ENCODE data around the gene RAPGEF4.

Gene RAPGEF4

DNA sequence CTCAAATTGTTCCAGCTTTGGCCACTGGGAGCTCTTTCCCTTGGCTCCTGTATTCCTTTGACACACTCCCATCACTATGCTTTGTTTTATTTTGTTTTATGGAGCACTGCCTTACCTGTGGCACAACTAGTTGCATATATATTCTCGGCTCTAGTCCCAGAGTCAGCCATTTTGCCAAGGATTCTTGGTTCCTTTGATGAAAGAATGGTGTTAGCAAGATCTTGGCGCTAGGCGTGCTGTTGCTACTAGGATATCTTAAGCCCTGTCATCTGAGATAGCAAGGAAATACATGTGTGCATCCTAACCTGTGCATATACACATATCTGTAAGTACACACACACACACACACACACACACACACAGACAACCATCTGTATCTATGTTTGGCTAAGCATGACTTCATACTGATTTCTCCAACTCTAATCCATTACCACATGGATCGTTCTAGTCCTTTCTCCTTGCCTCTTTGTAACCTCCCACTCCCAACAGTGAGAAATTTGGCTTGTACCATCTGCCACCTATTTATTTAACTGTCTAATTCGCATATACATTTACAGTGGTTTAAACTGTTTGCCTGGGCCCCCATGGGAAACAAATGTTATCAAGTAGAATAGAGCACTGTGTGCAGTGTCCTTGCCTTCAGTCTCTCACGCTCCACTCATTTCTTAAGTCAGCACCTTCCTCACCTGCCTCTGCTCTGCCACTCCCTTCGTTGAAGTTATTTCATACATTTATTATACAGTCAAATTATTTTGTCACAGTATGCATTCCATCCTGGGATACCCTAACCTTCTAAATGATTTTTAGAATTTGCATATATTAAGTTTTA is 202.5 kb downstream of the RAPGEF4 start:
- no peak for DNase-seq (ENCODE audit: low read depth in 3 of 3)

DNA sequence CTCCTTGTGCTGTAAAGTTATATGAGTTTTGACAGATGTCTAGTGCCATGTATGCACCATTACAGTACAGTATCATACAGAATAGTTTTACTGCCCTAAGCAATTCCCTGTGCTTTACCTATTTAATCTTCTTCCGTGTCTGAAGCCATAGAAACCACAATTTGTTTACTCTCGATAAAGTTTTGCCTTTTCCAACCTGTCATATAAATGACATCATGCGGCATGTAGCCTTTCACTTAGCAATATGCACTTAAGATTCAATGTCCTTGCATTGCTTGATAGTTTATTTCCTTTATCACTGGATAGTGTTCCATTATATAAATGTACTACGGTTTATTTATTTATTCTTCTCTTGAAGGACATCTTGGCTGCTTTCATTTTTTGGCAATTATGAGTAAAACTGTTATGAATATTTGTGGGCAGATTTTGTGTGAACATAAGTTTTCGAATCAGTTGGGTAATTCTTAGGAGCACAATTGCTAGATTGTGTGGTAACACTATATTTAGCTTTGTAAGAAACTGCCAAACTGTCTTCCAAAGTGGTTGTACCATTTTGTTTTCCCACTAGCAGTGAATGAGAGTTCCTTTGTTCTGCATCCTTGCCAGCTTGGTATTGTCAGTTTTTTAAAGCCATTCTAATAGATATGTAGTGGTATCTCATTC is 203.2 kb downstream of the RAPGEF4 start:
- no peak for DNase-seq (ENCODE audit: low read depth in 3 of 3)

DNA sequence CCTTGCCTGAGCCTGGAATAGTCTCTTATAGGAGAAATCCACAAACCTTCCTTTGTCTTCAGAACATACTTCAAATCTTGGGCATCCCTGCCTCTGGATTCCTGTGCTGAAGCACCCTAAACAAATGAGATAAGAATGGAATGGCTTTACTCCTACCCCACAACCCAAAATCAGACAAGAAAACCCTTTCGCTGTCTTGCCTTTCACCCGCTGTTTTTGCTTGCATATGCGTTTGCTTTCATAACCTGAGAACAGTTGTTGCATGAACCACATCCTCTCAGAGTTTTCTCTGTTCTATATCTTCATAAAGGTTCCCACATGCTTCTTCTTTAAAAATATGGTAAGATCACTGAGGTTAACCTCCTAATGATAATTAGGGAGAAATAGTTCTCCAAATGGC is 207.9 kb downstream of the RAPGEF4 start:
- DNase-seq (ENCODE audit: low read depth in 3 of 3): no peak

DNA sequence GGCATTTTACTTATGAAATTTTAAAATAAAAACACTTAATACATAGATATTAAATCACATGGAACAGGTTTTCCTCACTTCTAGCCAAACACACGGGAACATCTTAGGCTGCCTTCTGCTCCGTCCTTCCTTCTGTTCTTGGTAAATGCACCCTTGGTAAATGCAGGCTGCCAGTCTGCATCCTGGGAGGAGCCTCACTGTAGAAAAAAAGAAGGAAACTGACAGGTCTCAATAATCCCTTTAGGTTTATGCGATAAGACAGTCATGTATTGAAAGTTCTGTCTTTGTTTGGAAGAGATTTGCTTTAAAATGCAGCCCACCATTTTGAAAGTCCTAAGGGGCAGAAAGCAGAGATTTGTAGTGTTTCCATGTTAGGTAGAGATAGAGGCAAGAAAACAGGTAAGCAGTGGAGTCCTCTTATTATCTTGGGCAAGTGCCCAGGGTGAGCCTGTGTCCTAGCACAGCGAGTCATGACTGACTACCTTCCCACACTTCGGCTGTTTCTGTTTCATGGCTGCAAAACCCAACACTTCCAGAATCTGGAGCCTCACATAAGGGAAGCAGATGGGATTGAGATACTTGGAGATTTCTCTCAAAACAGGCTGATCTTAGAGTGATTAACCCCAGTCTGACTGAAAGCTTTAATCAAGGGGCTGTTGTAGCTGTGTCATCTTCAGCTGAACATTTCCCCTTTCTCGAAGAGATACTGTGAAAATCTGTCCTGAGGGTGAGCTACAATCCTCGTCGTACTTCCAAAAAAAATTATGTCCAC is 208.6 kb downstream of the RAPGEF4 start:
- no peak for DNase-seq (ENCODE audit: low read depth in 3 of 3)

DNA sequence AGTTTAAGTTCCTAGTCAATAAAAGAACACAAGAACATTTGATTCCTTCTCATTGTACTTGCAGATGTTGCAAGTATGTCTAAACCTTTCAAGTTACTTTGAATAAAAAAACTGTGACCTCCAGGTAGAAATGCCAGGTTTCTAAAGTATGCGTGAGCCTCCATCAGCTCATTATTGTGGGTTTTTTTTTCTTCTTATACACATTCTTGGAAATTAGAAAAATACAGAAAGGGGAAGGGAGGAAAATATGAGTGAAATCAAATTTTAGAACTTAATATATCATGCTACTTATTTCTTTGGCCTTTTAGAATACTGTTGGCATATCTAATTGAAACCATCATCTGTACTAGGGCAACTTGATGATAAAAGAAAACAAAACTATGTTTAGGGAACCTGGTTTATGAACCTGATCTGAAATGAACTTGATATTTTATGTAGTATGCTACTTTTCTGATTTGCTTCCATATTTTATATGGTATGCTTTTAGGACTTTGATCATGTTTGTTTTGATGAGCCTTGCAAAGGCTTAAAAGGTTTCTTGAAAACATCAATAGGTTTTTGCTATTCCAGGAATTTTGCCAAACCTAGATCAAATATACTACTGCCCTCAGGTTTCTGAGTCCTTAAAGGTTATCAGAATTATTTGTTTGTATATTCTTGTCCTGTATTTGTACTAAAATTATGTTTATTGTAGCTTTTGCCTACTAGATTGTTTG is 209.3 kb downstream of the RAPGEF4 start:
- DNase-seq (ENCODE audit: low read depth in 3 of 3): no peak

DNA sequence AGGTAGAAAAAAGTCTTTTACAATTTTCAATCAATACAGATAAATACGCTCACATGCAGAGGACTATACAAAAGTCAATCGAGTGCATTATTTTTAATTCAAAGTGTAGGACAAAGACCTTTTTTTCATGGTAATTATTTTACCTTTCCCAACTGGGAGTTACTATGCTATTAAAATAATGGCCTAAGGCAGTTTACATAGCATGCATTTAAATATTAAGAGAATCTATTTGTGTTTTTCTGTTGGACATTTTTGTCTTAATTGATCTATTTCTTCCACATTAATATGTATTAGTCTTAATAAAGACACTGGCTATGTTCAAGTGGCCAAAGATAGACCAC is 209.8 kb downstream of the RAPGEF4 start:
- no peak for DNase-seq (ENCODE audit: low read depth in 3 of 3)

DNA sequence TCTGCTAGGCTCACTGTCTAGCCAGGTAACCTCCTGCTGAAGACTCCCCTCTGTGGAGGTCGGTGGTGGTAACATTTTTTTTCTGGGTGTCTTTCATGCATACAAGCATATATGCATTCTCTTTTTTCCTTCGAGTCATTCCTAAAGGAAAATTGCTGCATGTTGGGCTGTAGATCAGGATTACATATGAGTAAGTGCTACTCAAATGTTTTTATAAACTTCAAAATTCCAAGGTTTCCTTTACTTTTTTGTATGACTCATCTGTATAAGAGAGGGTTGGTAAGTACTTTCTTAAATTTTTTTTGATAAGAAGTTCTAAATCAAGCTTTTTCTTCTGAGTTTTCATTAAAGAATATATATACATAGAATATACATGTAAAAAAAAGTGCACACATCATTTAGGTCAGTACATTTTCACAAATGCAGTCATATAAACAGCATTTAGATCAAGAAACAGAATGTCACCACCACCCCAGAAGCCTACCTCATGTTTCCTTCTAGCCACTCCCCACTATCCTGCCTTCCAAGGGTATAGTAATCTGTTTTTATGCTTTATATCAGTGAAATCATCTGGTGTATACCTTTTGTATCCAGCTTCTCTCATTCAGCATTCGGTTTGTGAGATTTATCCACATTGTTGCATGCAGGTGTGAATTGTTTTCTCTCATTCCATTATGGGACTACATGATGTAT is 212.0 kb downstream of the RAPGEF4 start:
- DNase-seq (ENCODE audit: low read depth in 3 of 3): no peak

DNA sequence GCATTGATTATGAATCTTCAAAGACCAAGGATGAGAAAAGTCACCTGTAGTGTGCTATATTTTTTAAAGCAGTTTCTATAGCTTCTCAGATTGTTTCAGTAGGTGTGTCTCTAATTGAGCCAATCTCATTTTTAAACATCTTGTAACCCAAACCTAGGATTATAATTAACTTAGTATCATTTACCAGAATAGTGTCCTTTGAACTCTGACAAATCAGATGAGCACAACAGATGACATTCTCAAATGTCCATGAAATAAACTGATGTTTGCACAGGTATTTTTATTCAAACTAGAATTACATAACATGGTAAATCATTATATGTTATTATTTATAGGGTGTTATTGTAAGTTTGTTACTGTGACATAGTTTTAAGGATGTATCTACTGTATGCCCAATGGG is 213.9 kb downstream of the RAPGEF4 start:
- DNase-seq (ENCODE audit: low read depth in 3 of 3): no peak

DNA sequence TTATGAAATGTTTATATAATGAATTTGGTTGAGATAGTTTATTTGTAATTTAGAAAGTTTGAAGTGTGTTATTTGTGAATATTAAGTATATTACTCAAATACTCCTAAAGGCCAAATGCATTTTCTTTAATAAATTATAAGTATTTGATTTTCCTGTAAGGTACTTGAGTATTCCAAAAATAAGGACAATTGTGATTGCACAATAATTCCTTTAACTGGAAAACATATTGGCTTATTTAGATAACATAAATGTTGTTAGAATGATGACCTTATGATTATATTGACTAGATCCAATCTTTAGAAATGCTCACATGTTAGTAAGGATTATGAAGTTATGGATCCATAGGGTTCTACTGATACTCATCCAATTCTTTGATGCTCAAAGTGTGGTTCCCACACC is 214.9 kb downstream of the RAPGEF4 start:
- no peak for DNase-seq (ENCODE audit: low read depth in 3 of 3)

DNA sequence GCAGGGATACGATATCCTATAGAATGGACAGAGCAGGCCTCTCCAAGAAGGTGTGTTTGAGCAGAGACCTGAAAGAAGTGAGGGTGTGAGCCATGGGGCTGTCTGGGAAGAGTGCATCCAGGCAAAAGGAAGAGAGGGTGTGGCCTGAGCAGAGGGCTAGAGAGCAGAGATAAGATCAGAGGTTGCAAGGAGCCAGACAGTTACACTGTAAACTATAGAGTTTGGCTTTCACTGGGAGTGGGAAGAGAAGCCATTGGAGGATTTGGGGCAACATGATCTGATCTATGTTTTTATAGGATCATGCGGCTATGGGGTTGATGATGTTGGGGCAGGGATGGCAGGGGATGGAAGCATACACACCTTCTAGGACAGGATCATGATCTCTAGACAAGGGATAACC is 215.9 kb downstream of the RAPGEF4 start:
- no peak for DNase-seq (ENCODE audit: low read depth in 3 of 3)

DNA sequence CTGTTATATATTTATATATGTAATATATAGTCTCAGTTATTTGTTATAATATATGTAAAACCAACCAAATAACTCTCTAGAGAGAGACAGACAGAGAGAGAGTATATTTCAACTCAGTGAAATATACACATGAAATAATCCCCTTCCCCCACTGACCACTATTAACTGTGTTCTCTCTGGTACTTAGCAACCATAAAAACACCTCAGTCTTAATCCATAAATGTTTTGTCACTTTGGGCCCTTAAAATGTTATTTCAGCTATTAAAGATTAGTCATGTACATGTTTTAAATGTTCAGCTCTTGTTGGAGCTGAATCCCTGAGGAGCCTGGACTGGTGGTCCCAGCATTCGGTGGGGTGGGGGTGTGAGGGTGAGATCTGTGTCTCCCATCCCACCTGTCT is 217.8 kb downstream of the RAPGEF4 start:
- DNase-seq (ENCODE audit: low read depth in 3 of 3): no peak

DNA sequence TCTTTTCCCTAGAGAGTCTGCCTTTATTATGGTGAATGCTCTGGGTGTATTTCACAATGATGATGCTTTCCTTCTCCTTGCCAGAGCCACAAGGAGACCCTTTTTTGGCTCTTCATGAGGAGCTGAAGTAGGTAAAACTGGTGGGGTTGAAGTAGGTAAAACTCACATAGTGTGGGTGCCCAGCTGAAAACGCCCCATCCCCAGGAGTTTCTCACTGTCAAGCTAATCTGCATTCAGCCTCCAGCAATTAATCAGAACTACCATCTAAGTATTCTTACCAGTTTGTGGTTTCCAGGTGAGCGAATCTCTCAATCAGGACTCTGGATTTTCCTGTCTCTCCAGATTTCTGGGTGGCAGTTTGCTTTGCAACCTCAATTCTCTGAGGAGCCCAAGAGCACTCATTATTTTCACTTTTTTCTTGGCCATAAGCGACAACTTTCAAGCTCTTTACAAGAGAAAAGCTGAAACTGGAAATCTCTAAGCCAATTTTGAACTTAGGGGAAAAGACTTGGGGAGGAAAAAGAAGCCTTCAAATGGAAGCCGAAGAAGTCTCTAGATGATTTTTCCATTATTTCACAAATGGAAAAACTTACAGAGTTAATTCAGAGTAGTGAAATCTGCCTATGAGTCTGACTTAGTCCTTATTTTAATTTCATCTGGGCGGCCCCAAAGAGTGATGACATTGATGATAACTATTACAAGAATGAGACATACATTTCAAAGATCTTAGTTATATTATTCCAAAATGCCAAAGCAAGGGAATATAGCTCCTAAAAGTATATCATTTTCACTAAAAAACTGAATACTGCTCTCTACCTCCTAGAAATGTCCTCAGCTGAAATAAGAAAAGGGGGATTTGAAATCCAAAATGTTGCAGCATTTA is 218.6 kb downstream of the RAPGEF4 start:
- no peak for DNase-seq (ENCODE audit: low read depth in 3 of 3)

DNA sequence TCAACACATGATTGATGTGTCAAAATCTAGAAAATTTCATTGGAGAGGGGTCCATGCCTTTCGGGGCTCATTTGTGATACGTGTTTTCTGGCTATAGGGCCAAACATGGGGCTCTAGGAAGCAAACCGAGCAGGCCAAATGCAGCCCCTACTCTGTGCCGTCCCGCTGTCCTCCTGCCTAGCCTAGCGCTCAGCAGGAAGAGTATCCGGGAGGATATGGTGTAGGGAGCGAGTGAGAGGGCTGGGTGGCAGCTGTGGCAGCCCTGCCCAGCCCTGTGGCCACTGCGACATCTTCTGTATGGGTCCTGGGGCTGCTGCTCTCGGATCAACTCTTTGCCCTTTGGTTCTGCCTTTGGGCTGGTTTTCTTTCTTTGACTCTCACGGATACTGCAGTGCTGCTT is 219.9 kb downstream of the RAPGEF4 start:
- no peak for DNase-seq (ENCODE audit: low read depth in 3 of 3)

DNA sequence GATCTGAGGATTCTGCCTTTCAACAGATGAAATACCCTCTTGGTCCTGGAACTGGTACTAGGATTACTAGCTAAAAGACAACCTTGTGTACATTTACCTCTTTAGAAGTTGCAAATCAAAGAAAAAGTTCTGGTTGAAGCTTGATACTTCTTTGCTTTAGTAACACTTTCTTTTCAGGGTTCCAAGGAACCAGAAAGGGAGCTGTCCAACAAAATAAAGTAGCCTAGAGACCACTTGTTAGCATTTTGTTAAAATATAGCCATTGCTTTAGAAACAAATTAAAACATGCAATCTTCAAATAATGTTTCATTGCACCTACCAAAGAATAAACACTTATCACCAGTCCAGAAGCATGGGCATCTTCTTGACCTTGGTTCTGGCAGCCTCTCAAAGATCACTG is 222.1 kb downstream of the RAPGEF4 start:
- DNase-seq (ENCODE audit: low read depth in 3 of 3): no peak

DNA sequence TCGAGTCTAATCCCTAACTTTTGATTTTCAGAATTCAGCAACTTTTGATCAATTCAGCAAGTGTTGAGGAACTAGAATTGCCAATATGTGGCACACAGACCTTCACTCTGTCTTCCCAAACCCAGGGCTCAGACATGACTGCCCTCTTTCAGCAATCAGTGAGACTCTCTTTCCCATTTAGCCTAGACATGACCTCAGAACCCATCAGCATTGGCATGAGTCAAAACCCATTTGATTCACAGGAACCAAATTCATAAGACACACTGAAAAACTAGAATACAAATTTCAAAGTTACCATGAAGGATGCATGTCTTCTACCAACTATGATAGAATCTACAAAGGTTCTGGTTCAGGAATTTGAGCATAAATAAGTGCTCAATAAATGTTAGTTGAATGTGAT is 226.4 kb downstream of the RAPGEF4 start:
- no peak for DNase-seq (ENCODE audit: low read depth in 3 of 3)

DNA sequence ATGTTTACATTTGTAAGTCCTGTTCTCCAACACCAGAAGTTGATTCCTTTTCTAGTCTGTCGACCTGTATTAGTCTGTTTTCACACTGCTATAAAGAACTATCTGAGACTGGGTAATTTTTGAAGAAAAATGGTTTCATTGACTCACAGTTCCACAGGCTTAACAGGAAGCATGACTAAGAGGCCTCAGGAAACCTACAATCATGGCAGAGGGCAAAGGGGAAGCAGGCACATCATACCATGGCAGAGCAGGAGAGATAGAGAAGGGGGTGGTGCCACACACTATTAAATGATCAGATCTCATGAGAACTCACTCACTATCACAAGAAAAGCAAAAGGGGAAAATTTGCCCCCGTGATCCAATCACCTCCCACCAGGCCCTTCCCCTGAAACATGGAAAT is 227.2 kb downstream of the RAPGEF4 start:
- DNase-seq (ENCODE audit: low read depth in 3 of 3): no peak

DNA sequence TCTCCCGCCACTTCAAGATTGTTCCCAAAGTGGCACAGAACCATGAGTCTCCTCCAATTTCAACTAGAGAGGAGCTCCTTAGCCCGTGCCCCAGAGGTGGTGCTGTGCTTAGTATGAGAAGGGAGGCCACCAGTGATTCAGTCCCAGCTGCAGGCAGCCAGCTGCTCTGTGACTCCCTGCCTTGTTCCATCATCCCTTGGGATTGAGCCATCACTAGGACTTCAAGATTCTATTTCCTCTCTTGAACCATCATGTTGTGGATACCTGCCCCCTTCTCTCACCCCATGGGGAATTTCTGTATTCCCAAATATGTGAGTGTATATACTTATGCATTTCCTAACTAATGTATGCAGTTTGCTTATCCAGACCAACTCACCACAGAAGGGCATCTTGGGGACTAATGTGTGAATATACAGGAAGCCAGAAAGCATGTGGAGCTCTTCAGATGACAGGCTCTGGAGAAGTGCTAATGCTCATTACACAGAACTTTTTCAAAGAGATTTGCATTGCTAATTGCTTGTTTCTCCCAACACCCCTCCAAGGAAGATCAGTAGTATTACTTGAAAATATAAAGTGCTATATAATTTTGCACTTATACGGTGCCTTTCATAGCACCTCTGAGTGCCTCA is 229.0 kb downstream of the RAPGEF4 start:
- DNase-seq (ENCODE audit: low read depth in 3 of 3): no peak

DNA sequence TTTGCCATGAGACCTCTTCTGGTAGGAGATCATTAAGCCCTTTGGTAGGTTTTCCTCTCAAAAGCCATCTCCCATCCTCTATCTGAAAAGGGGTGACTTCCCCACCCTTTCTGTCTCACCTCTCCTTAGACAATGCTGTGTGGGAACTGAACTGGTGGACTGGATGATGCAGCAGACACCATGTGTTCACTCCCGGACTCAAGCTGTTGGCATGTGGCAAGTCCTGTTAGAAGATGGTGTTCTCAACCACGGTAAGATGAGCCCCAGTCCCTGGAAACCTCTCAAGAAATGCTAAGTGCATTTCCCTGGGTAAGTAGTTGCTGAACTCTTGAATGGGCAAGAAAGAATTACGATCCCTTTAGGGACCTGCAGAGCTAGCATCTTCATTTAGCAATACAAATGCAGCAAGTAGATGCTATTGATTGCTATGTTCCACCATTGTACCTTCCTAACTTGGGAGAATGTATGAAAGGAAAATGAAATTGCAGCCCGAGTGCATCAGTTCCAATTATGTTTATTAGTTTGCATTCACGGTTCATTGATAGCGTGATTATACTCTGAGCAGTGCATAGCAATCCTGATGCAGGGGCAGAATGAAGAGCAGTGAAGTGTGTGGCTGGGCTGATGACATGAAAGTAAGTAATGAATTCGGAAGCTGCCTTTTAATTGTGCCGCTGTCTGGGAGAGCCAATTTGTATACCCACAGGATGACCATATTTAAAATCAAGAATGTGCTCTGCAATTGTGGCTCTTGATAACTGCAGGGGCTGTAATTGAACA is 230.0 kb downstream of the RAPGEF4 start:
- DNase-seq (ENCODE audit: low read depth in 3 of 3): no peak

All from stimulated activated CD4-positive, alpha-beta T cell treated with anti-CD3 and anti-CD28 coated beads, TNF-alpha, amount 100 ng/mL, for 24 hours (primary cell).